ENCODE results near the gene COL19A1.

DNA sequence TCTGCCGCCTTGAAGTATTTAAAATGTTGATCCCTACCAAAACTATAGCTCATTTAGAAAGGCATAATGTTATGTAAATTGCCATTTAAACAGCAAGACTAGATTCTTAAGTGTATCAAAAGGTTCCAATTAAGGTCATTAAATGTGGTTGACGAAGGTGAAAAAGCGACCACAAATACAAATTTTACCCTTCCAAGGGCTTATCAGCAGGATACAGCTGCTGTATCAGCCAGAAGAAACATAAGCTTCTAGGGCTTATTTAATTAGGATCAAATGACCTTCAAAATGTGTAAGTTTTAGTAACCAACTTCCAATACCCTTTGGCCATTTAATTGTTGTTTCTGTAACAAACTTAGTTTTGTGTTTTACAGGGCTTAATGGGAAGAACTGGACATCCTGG is 296.6 kb downstream of the COL19A1 start:
- TF ChIP-seq, protein P1, sequence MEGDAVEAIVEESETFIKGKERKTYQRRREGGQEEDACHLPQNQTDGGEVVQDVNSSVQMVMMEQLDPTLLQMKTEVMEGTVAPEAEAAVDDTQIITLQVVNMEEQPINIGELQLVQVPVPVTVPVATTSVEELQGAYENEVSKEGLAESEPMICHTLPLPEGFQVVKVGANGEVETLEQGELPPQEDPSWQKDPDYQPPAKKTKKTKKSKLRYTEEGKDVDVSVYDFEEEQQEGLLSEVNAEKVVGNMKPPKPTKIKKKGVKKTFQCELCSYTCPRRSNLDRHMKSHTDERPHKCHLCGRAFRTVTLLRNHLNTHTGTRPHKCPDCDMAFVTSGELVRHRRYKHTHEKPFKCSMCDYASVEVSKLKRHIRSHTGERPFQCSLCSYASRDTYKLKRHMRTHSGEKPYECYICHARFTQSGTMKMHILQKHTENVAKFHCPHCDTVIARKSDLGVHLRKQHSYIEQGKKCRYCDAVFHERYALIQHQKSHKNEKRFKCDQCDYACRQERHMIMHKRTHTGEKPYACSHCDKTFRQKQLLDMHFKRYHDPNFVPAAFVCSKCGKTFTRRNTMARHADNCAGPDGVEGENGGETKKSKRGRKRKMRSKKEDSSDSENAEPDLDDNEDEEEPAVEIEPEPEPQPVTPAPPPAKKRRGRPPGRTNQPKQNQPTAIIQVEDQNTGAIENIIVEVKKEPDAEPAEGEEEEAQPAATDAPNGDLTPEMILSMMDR (IDR thresholded peaks at IDR 0.05) = no peak
- no peak for TF ChIP-seq SIN3A (IDR thresholded peaks at IDR 0.05; ENCODE audit: borderline replicate concordance, insufficient read depth, low read depth, low read length)
